Ovary (tissue), 9 donors: Measurements from ENCODE around the gene RNF145. TPM values are rescaled to one million over a fixed set of nuclear protein-coding genes. Genes with fewer than 3 reads are reported as not detected.

Experiments used
- DNase-seq, 5 donors: peaks; one replicate each; pipeline ENCODE4 v3.0.0-alpha.2; 2019 to 2020
- H3K27ac ChIP-seq, 2 donors: fragments of 200-600 bp; one replicate each; pipeline versions ENCODE4 v1.5.1 to v1.8.0; 2019 to 2022
- H3K27me3 ChIP-seq: fragments of 200-600 bp; one replicate; pipeline ENCODE4 v1.8.0; 2022
- H3K36me3 ChIP-seq: fragments of 200-600 bp; sonication (generic); one replicate; pipeline ENCODE4 v1.5.1; 2019
- H3K4me1 ChIP-seq: one replicate; pipeline ENCODE4 v1.8.1; 2013; ENCODE audit warnings: mild to moderate bottlenecking, moderate library complexity; ENCODE audit not compliant: insufficient read depth
- H3K4me3 ChIP-seq: fragments of 200-600 bp; sonication (generic); one replicate; pipeline ENCODE4 v1.5.1; 2017
- H3K9me3 ChIP-seq, 2 donors: fragments of 200-600 bp in 1 of 2; sonication (generic) in 1 of 2; one replicate each; pipeline versions ENCODE4 v1.5.1 to v1.8.1; 2013 to 2019; ENCODE audit warnings: mild to moderate bottlenecking in 1 of 2, moderate library complexity in 1 of 2
- EP300 ChIP-seq: sonication (generic); formaldehyde crosslinking; IDR thresholded peaks from one replicate; pipeline ENCODE4 v1.6.1; 2017; ENCODE audit warnings: antibody characterized with exemption
- POLR2A ChIP-seq: fragments of 450-650 bp; IDR thresholded peaks from one replicate; pipeline ENCODE4 v1.6.1; 2017; ENCODE audit warnings: antibody characterized with exemption, mild to moderate bottlenecking, moderate library complexity
- WGBS, 3 donors: extraction: QIAGEN DNeasy Blood & Tissue Kit in 1 of 3; methylation state at CpG; one replicate each; pipeline versions ENCODE4 v1.1.5 to v1.1.7; 2013 to 2017; 5-methylcytosine and 5-hydroxymethylcytosine counted together
- intact Hi-C, 4 donors: fragments of 100-400 bp; cut with DNase I; formaldehyde crosslinking; loops; one replicate each; pipeline versions ENCODE4 v1.11.0 to v1.15.1; 2022 to 2023
- polyA plus RNA-seq, 2 donors: library from polyadenylated mRNA; stranded (reverse); fragments of 200-250 nt in 1 of 2; fragments of 350-450 nt in 1 of 2; fragmentation: Illumina TruSeq in 1 of 2; extraction: RNeasy Lipid Tissue Mini Kit (QIAGEN cat#74804) in 1 of 2; gene quantifications; one replicate each; pipeline ENCODE4 v1.2.3, GENCODE V29; 2013 to 2014
- total RNA-seq, 7 donors: library from RNA; depleted of rRNA in 2 of 7; stranded (reverse); fragments of >200 nt in 2 of 7; fragmentation: NEBNext Ultra II Directional in 3 of 7; extraction: Animal tissue kit (Norgen Biotek cat#: 25700) in 3 of 7; gene quantifications; one replicate each; pipeline versions ENCODE4 v1.1.0 to v1.2.4, GENCODE V29; 2016 to 2023
- TF ChIP-seq, protein P1 (sequence below), 3 donors: fragments of 450-650 bp in 2 of 3; fragments of 200-600 bp in 1 of 3; IDR thresholded peaks; one replicate each; pipeline versions ENCODE4 v1.5.1 to v1.8.0; 2016 to 2022; ENCODE audit warnings: antibody characterized with exemption in 3 of 3, mild to moderate bottlenecking in 1 of 3
- donor health status: DM: no; HTN: no; CAD: no; lungs with moderate emphysema.
- donor health status: DM: no; HTN: no; CAD: no.
- donor health status: Bipolar disorder and iron deficiency.
- donor health status: DM: yes; HTN: yes; CAD: no.
- donor health status: DM: no; HTN: no; CAD: no.
- donor health status: DM: yes; HTN: yes; CAD: no.

RNF145 gene
- total and polyA plus RNA-seq, 9 donors, result 39.0 to 66.4 (median 53.4) TPM

DNA sequence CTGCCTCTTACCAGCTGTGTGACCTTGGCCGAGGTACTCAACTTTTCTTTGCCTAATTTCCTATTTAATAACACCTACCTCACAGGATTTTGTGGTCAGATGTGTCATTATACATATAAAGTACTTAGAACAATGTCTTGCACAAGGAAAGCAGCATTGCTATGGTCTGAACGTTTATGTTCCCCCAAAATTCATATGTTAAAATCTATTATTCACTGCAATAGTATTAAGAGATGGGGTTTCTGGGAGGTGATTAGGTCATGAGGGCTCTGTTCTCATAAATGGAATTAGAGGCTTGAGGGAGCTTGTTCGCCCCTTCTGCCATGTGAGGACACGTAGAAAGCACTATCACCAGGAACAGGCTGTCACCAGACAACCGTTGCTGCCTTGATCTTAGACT, 10.9 kb upstream of the RNF145 start:
- H3K4me1 ChIP-seq, result no peaks in the 10 kb centered on the region
- H3K27ac ChIP-seq, result no peak overlapping the region
- intact Hi-C loops, result no loop called here
- H3K36me3 ChIP-seq, result no peaks in the 10 kb centered on the region
- H3K27me3 ChIP-seq, result no peaks in the 10 kb centered on the region
- DNase-seq, result no peak
- no peaks in the 10 kb centered on the region for H3K9me3 ChIP-seq
- TF ChIP-seq EP300 (no peak), POLR2A (no peak)
- TF ChIP-seq, protein P1, sequence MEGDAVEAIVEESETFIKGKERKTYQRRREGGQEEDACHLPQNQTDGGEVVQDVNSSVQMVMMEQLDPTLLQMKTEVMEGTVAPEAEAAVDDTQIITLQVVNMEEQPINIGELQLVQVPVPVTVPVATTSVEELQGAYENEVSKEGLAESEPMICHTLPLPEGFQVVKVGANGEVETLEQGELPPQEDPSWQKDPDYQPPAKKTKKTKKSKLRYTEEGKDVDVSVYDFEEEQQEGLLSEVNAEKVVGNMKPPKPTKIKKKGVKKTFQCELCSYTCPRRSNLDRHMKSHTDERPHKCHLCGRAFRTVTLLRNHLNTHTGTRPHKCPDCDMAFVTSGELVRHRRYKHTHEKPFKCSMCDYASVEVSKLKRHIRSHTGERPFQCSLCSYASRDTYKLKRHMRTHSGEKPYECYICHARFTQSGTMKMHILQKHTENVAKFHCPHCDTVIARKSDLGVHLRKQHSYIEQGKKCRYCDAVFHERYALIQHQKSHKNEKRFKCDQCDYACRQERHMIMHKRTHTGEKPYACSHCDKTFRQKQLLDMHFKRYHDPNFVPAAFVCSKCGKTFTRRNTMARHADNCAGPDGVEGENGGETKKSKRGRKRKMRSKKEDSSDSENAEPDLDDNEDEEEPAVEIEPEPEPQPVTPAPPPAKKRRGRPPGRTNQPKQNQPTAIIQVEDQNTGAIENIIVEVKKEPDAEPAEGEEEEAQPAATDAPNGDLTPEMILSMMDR (IDR thresholded peaks at IDR 0.05), result no peak
- 62 to 70% (median 69%) methylated on average over 5 of the region's 5 CpGs for WGBS, 3 donors
- H3K4me3 ChIP-seq, result no peak overlapping the region

GRCh38 chr5:159218595-159219023, 9.3 kb upstream of the RNF145 start:
- WGBS, 3 donors, result 42 to 56% (median 46%) methylated on average over 2 of the region's 2 CpGs
- intact Hi-C loops, result no loop called here
- TF ChIP-seq POLR2A (no peak), EP300 (no peak)
- TF ChIP-seq, protein P1 (IDR thresholded peaks at IDR 0.05), result no peak
- H3K27me3 ChIP-seq, result no peaks in the 10 kb centered on the region
- no peaks in the 10 kb centered on the region for H3K9me3 ChIP-seq
- no peak overlapping the region for H3K4me3 ChIP-seq
- no peaks in the 10 kb centered on the region for H3K4me1 ChIP-seq
- DNase-seq, result no peak
- H3K27ac ChIP-seq, result no peak overlapping the region
- H3K36me3 ChIP-seq, result no peaks in the 10 kb centered on the region

DNA sequence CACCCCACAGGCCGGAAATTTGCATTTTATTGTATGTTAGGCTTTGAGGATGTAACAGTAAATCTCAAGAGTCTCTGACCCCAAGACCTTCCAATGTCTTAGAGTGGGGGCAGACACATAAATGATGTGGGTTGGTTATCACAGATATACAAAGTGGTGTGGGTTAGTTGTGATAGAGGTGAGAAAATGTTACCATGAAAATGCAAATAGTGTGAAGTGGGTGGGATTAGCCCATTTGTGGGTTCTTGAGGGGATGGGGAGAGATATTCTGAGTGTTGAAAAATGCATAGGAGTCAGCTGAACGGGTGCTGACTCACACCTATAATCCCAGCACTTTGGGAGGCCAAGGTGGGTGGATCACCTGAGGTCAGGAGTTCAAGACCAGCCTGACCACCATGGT, 7.9 kb upstream of the RNF145 start:
- WGBS, 3 donors, result 69 to 86% (median 78%) methylated on average over 2 of the region's 2 CpGs
- intact Hi-C loops, result no loop called here
- Histone ChIP-seq H3K9me3 (no peaks in the 10 kb centered on the region), H3K36me3 (no peaks in the 10 kb centered on the region), H3K27me3 (no peaks in the 10 kb centered on the region), H3K4me3 (no peak overlapping the region), H3K4me1 (no peaks in the 10 kb centered on the region), H3K27ac (no peak overlapping the region)
- TF ChIP-seq, protein P1 (IDR thresholded peaks at IDR 0.05), result no peak
- TF ChIP-seq EP300 (no peak), POLR2A (no peak)
- no peak for DNase-seq

GRCh38 chr5:159216454-159216853, 7.1 kb upstream of the RNF145 start:
- intact Hi-C loops, result no loop called here
- H3K27me3 ChIP-seq, result no peaks in the 10 kb centered on the region

More at GRCh38 chr5:159216454-159216853, 7.1 kb upstream of the RNF145 start:
- Histone ChIP-seq H3K27ac (no peak overlapping the region), H3K9me3 (no peaks in the 10 kb centered on the region), H3K36me3 (no peaks in the 10 kb centered on the region), H3K4me3 (no peak overlapping the region), H3K4me1 (no peaks in the 10 kb centered on the region)
- DNase-seq, result no peak
- no peak for TF ChIP-seq POLR2A
- TF ChIP-seq, protein P1 (IDR thresholded peaks at IDR 0.05), result no peak
- TF ChIP-seq EP300, result no peak
- WGBS, 3 donors, result 61 to 83% (median 68%) methylated on average over 2 of the region's 2 CpGs
